SK-N-SH (cell line): ENCODE data around the gene LRRC73. TPM values are rescaled to one million over a fixed set of nuclear protein-coding genes. Genes with fewer than 3 reads are reported as not detected.

ENCODE experiments used
- CTCF ChIA-PET: fragments of 300-600, 350-600 bp; formaldehyde crosslinking; extraction: SDS; loops from one replicate; lab custom pipeline; 2021; lab: Yijun Ruan, JAX
- POLR2A ChIA-PET: fragments of 350-600 bp; sonication (Branson Sonifier 250); formaldehyde crosslinking; extraction: SDS; loops from one replicate; lab custom pipeline; 2020; ENCODE audit warnings: antibody characterized with exemption, inconsistent platforms; lab: Yijun Ruan, JAX
- DNase-seq: peaks from one replicate; pipeline ENCODE4 v3.0.0; 2012
- H2AFZ ChIP-seq: fragments of 200-600 bp; sonication (generic); 2 replicates; pipeline ENCODE4 v1.8.1; 2016; ENCODE audit warnings: antibody characterized with exemption, mild to moderate bottlenecking, low read depth
- H3F3A ChIP-seq: fragments of 200-600 bp; sonication (generic); replicated peaks from 2 replicates; pipeline ENCODE3; 2016; ENCODE audit warnings: antibody characterized with exemption, mild to moderate bottlenecking; ENCODE audit not compliant: insufficient read depth
- H3K27ac ChIP-seq, 2 experiments: fragments of 200-500 bp in 1 of 2; fragments of 200-600 bp in 1 of 2; sonication (Bioruptor generic) in 1 of 2; sonication (generic), shearing (Covaris generic) in 1 of 2; 2 replicates each; pipeline versions ENCODE4 v1.5.1 to v1.6.1; 2014 to 2016; ENCODE audit warnings: low read depth in 2 of 2, inconsistent platforms in 1 of 2, low read length in 1 of 2, mild to moderate bottlenecking in 1 of 2, mixed read lengths in 1 of 2
- H3K27me3 ChIP-seq: fragments of 200-600 bp; sonication (generic), shearing (Covaris generic); 2 replicates; pipeline ENCODE4 v1.6.1; 2016; ENCODE audit warnings: mixed run types; ENCODE audit not compliant: insufficient read depth
- H3K36me3 ChIP-seq, 2 experiments: fragments of 200-500 bp in 1 of 2; fragments of 200-600 bp in 1 of 2; sonication (Bioruptor generic) in 1 of 2; sonication (generic) in 1 of 2; replicated peaks in 1 of 2; 2 replicates each; pipeline versions ENCODE3 to v1.5.1; 2014 to 2016; ENCODE audit warnings: low read length in 1 of 2, mild to moderate bottlenecking in 1 of 2; ENCODE audit not compliant: insufficient read depth in 2 of 2, control insufficient read depth in 1 of 2
- H3K4me1 ChIP-seq, 2 experiments: fragments of 200-500 bp in 1 of 2; fragments of 200-600 bp in 1 of 2; sonication (Bioruptor generic) in 1 of 2; sonication (generic), shearing (Covaris generic) in 1 of 2; 2 replicates each; pipeline versions ENCODE4 v1.5.1 to v1.6.1; 2014 to 2016; ENCODE audit warnings: low read depth in 1 of 2, low read length in 1 of 2, mixed run types in 1 of 2; ENCODE audit not compliant: insufficient read depth in 2 of 2, control insufficient read depth in 1 of 2
- H3K4me2 ChIP-seq: fragments of 200-600 bp; sonication (generic), shearing (Covaris generic); 2 replicates; pipeline ENCODE4 v1.6.1; 2017; ENCODE audit warnings: mixed run types
- H3K4me3 ChIP-seq, 2 experiments: fragments of 200-500 bp in 1 of 2; fragments of 200-600 bp in 1 of 2; sonication (Bioruptor generic) in 1 of 2; sonication (generic), shearing (Covaris generic) in 1 of 2; 2 replicates each; pipeline versions ENCODE4 v1.5.1 to v1.8.1; 2014 to 2016; ENCODE audit warnings: low read depth in 2 of 2, inconsistent platforms in 1 of 2, low read length in 1 of 2, mild to moderate bottlenecking in 1 of 2, mixed read lengths in 1 of 2, moderate library complexity in 1 of 2
- H3K79me2 ChIP-seq: fragments of 200-600 bp; sonication (generic); 2 replicates; pipeline ENCODE4 v1.8.1; 2017; ENCODE audit warnings: mild to moderate bottlenecking; ENCODE audit not compliant: insufficient read depth
- H3K9ac ChIP-seq: fragments of 200-600 bp; sonication (generic); 2 replicates; pipeline ENCODE4 v1.6.1; 2017; ENCODE audit warnings: mixed run types
- H3K9me2 ChIP-seq: fragments of 200-600 bp; sonication (generic); 2 replicates; pipeline ENCODE4 v1.6.1; 2017; ENCODE audit warnings: mixed run types
- H3K9me3 ChIP-seq: fragments of 200-600 bp; sonication (generic); 2 replicates; pipeline ENCODE4 v1.6.1; 2017; ENCODE audit warnings: mixed run types, mild to moderate bottlenecking, moderate library complexity
- H4K20me1 ChIP-seq: fragments of 200-600 bp; sonication (generic); 2 replicates; pipeline ENCODE4 v1.6.1; 2017; ENCODE audit warnings: mild to moderate bottlenecking, mixed run types; ENCODE audit not compliant: insufficient read depth
- CTCF ChIP-seq: fragments of 200-600 bp; sonication (generic); IDR thresholded peaks from 2 replicates; pipeline ENCODE4 v1.6.1; 2017; ENCODE audit warnings: antibody characterized with exemption, mild to moderate bottlenecking, moderate library complexity
- ELF1 ChIP-seq: IDR thresholded peaks from 2 replicates; pipeline ENCODE4 v1.4.0; 2012
- EP300 ChIP-seq, 2 experiments: IDR thresholded peaks; 2 replicates each; pipeline versions ENCODE4 v1.4.0 to v1.6.1; 2012; ENCODE audit warnings: borderline replicate concordance in 1 of 2, low read depth in 1 of 2, low read length in 1 of 2
- FOSL2 ChIP-seq: IDR thresholded peaks from 2 replicates; pipeline ENCODE4 v1.4.0; 2012; ENCODE audit warnings: low read depth, mild to moderate bottlenecking, moderate library complexity, borderline replicate concordance
- FOXM1 ChIP-seq: IDR thresholded peaks from 2 replicates; pipeline ENCODE4 v1.4.0; 2012; ENCODE audit warnings: low read depth, mild to moderate bottlenecking
- GATA2 ChIP-seq: sonication (generic); formaldehyde crosslinking; IDR thresholded peaks from 2 replicates; pipeline ENCODE4 v1.5.0; 2020; ENCODE audit warnings: mild to moderate bottlenecking, missing genetic modification reagents
- JUND ChIP-seq: IDR thresholded peaks from 2 replicates; pipeline ENCODE4 v1.4.0; 2012
- MAX ChIP-seq: IDR thresholded peaks from 2 replicates; pipeline ENCODE4 v1.4.0; 2012; ENCODE audit warnings: low read depth
- MEF2A ChIP-seq: IDR thresholded peaks from 2 replicates; pipeline ENCODE4 v1.4.0; 2012; ENCODE audit warnings: low read depth, borderline replicate concordance
- MXI1 ChIP-seq: IDR thresholded peaks from 2 replicates; pipeline ENCODE4 v1.6.1; 2012; ENCODE audit warnings: mild to moderate bottlenecking, low read depth, low read length, improper control_type of control experiment
- NFIC ChIP-seq: IDR thresholded peaks from 2 replicates; pipeline ENCODE4 v1.4.0; 2012; ENCODE audit warnings: borderline replicate concordance
- NRF1 ChIP-seq: IDR thresholded peaks from 2 replicates; pipeline ENCODE4 v1.6.1; 2012; ENCODE audit warnings: low read depth, mild to moderate bottlenecking, low read length
- POLR2AphosphoS5 ChIP-seq: IDR thresholded peaks from 2 replicates; pipeline ENCODE4 v1.6.1; 2012; ENCODE audit warnings: low read depth, low read length
- RCOR1 ChIP-seq: fragments of 150-350 bp; IDR thresholded peaks from 2 replicates; pipeline ENCODE4 v1.6.1; 2017; ENCODE audit warnings: antibody characterized with exemption, low read length
- RFX5 ChIP-seq: IDR thresholded peaks from 2 replicates; pipeline ENCODE4 v1.6.1; 2012; ENCODE audit warnings: mild to moderate bottlenecking, improper control_type of control experiment, low read length
- RXRA ChIP-seq: IDR thresholded peaks from 2 replicates; pipeline ENCODE4 v1.4.0; 2012; ENCODE audit warnings: low read depth, mild to moderate bottlenecking, borderline replicate concordance
- SIN3A ChIP-seq: IDR thresholded peaks from 2 replicates; pipeline ENCODE4 v1.6.1; 2012; ENCODE audit warnings: low read depth, mild to moderate bottlenecking, low read length, moderate library complexity, borderline replicate concordance
- SMC3 ChIP-seq: IDR thresholded peaks from 2 replicates; pipeline ENCODE4 v1.6.1; 2012; ENCODE audit warnings: low read depth, low read length, improper control_type of control experiment
- TAF1 ChIP-seq: IDR thresholded peaks from 2 replicates; pipeline ENCODE4 v1.6.1; 2012; ENCODE audit warnings: low read depth, mild to moderate bottlenecking, low read length, moderate library complexity, borderline replicate concordance
- YY1 ChIP-seq: IDR thresholded peaks from 2 replicates; pipeline ENCODE4 v1.4.0; 2012; ENCODE audit warnings: low read depth, mild to moderate bottlenecking
- ZBTB33 ChIP-seq: IDR thresholded peaks from 2 replicates; pipeline ENCODE4 v1.4.0; 2012; ENCODE audit warnings: low read depth, borderline replicate concordance
- WGBS: methylation state at CpG from one replicate; pipeline ENCODE4 v1.1.6; 2017; ENCODE audit warnings: low lambda C conversion rate; 5-methylcytosine and 5-hydroxymethylcytosine counted together
- polyA plus RNA-seq, 3 experiments: library from polyadenylated mRNA; depleted of rRNA; stranded (reverse); fragments of >200 nt; gene quantifications; 2 replicates each; pipeline ENCODE4 v1.2.3, GENCODE V29; 2012
- TF ChIP-seq, protein P1 (sequence below): IDR thresholded peaks from 2 replicates; pipeline ENCODE4 v1.4.0; 2012; ENCODE audit warnings: low read depth, borderline replicate concordance
- TF ChIP-seq, protein P2 (sequence below): IDR thresholded peaks from 2 replicates; pipeline ENCODE4; 2012

Gene LRRC73
- 0.73 and 0.89 TPM in 2 replicates for polyA plus RNA-seq (2012; rRNA removed)
- 0.90 and 1.1 TPM in 2 replicates for polyA plus RNA-seq (2012; cell fraction: cytosol; rRNA removed)
- polyA plus RNA-seq (2012; cell fraction: nucleus; rRNA removed), result 1.4 and 1.9 TPM in 2 replicates

GRCh38 chr6:43509984-43510826, at the start of gene LRRC73:
Gene LRRC73 (minus strand): TSS chr6:43510346. CDS start chr6:43509785, 561 bp downstream.
- Histone ChIP-seq H4K20me1 (0 out of 2 replicates have a peak, but pooled peaks cover 11% of the 10 kb centered on the region), H3F3A (peaks cover 14% of the 10 kb centered on the region), H3K9ac (peak within 1 kb of the TSS; percentile 63), H3K4me3 (peak within 1 kb of the TSS; percentile 65 to 73), H3K4me1 (peaks cover 6 to 28% of the 10 kb centered on the region in 2 experiments; a peak in 2 of 4 replicates), H2AFZ (peak within 1 kb of the TSS; percentile 41; the same call in 1 of the 2 replicates), H3K79me2 (peaks cover 14% of the 10 kb centered on the region), H3K9me3 (no peaks in the 10 kb centered on the region), H3K36me3 (peaks cover 23 to 49% of the 10 kb centered on the region in 2 experiments), H3K9me2 (no peaks in the 10 kb centered on the region), H3K27me3 (no peaks in the 10 kb centered on the region), H3K27ac (peak within 1 kb of the TSS; percentile 49 to 78; a peak in 3 of 4 replicates), H3K4me2 (peak within 1 kb of the TSS; percentile 92)
- DNase-seq, result peak; percentile 94
- POLR2A ChIA-PET, result interaction anchor here (0.5 to 1.6 kb wide), 13 partner anchors 8 to 563 kb away, joined by 3 to 10 read pairs (median 3); partner anchors contain the start of genes DLK2, DNPH1 and ZNF318
- CTCF ChIA-PET, result interaction anchor here (0.6 to 22.4 kb wide), 15 partner anchors 10 to 569 kb away, joined by 3 to 382 read pairs (median 4); partner anchors contain the start of gene DLK2
- WGBS, result 20% methylated on average over 17 of the region's 96 CpGs
- TF ChIP-seq FOSL2, result no peak
- no peak for TF ChIP-seq CTCF
- TF ChIP-seq GATA2 (CRISPR knock-in tag), result no peak
- TF ChIP-seq ELF1, result no peak
- TF ChIP-seq, protein P1, sequence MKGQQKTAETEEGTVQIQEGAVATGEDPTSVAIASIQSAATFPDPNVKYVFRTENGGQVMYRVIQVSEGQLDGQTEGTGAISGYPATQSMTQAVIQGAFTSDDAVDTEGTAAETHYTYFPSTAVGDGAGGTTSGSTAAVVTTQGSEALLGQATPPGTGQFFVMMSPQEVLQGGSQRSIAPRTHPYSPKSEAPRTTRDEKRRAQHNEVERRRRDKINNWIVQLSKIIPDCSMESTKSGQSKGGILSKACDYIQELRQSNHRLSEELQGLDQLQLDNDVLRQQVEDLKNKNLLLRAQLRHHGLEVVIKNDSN, result no peak
- no peak for TF ChIP-seq MEF2A
- peak; percentile 46; the same call in 1 of the 2 replicates for TF ChIP-seq POLR2AphosphoS5
- no peak for TF ChIP-seq NFIC
- 0 out of 2 replicates have a peak, but pooled peaks have one; percentile 33 for TF ChIP-seq MAX
- TF ChIP-seq, protein P2, sequence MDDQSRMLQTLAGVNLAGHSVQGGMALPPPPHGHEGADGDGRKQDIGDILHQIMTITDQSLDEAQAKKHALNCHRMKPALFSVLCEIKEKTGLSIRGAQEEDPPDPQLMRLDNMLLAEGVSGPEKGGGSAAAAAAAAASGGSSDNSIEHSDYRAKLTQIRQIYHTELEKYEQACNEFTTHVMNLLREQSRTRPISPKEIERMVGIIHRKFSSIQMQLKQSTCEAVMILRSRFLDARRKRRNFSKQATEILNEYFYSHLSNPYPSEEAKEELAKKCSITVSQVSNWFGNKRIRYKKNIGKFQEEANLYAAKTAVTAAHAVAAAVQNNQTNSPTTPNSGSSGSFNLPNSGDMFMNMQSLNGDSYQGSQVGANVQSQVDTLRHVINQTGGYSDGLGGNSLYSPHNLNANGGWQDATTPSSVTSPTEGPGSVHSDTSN, result peak; percentile 19; the same call in 1 of the 2 replicates
- TF ChIP-seq RFX5, result peak; percentile 98
- TF ChIP-seq FOXM1, result no peak
- TF ChIP-seq SMC3, result no peak
- TF ChIP-seq EP300 (IDR thresholded peaks at IDR 0.05; ENCODE audit: borderline replicate concordance in 1 of 2, low read depth in 1 of 2, low read length in 1 of 2), result no peak
- no peak for TF ChIP-seq NRF1
- no peak for TF ChIP-seq RCOR1
- TF ChIP-seq SIN3A, result no peak; the same call in 1 of the 2 replicates
- 0 out of 2 replicates have a peak, but pooled peaks have one; percentile 59 for TF ChIP-seq YY1
- 0 out of 2 replicates have a peak, but pooled peaks have one; percentile 64 for TF ChIP-seq ZBTB33
- peak; percentile 87 for TF ChIP-seq MXI1
- TF ChIP-seq TAF1, result no peak
- no peak; the same call in 1 of the 2 replicates for TF ChIP-seq JUND
- no peak for TF ChIP-seq RXRA
